Mesodermal cell (in vitro differentiated cells): ENCODE results near the gene ACER3.

Experiments
- H3K27ac ChIP-seq: 2 replicates; pipeline ENCODE4 v1.7.0; 2013; ENCODE audit warnings: mild to moderate bottlenecking, low read depth, low read length, moderate library complexity; ENCODE audit not compliant: severe bottlenecking
- H3K36me3 ChIP-seq: 2 replicates; pipeline ENCODE4 v1.7.1; 2013; ENCODE audit warnings: mild to moderate bottlenecking, low read length, moderate library complexity; ENCODE audit not compliant: control insufficient read depth, insufficient read depth
- H3K4me1 ChIP-seq: one replicate; pipeline ENCODE4 v1.7.1; 2013; ENCODE audit warnings: mild to moderate bottlenecking, low read length; ENCODE audit not compliant: insufficient read depth, control insufficient read depth, poor library complexity, severe bottlenecking
- H3K4me3 ChIP-seq: 2 replicates; pipeline ENCODE4 v1.7.0; 2013; ENCODE audit warnings: low read length, control low read depth, mild to moderate bottlenecking; ENCODE audit not compliant: insufficient read depth, poor library complexity, severe bottlenecking; ENCODE audit errors: extremely low read depth
- H3K9me3 ChIP-seq: 2 replicates; pipeline ENCODE4 v1.7.1; 2013; ENCODE audit warnings: mild to moderate bottlenecking, low read length, moderate library complexity; ENCODE audit not compliant: control insufficient read depth
- WGBS, 2 experiments: methylation state at CpG; one replicate each; pipeline ENCODE4 v1.1.5; 2013; ENCODE audit warnings: missing lambda C conversion rate in 2 of 2; ENCODE audit not compliant: insufficient coverage in 2 of 2; 5-methylcytosine and 5-hydroxymethylcytosine counted together

Gene ACER3

DNA sequence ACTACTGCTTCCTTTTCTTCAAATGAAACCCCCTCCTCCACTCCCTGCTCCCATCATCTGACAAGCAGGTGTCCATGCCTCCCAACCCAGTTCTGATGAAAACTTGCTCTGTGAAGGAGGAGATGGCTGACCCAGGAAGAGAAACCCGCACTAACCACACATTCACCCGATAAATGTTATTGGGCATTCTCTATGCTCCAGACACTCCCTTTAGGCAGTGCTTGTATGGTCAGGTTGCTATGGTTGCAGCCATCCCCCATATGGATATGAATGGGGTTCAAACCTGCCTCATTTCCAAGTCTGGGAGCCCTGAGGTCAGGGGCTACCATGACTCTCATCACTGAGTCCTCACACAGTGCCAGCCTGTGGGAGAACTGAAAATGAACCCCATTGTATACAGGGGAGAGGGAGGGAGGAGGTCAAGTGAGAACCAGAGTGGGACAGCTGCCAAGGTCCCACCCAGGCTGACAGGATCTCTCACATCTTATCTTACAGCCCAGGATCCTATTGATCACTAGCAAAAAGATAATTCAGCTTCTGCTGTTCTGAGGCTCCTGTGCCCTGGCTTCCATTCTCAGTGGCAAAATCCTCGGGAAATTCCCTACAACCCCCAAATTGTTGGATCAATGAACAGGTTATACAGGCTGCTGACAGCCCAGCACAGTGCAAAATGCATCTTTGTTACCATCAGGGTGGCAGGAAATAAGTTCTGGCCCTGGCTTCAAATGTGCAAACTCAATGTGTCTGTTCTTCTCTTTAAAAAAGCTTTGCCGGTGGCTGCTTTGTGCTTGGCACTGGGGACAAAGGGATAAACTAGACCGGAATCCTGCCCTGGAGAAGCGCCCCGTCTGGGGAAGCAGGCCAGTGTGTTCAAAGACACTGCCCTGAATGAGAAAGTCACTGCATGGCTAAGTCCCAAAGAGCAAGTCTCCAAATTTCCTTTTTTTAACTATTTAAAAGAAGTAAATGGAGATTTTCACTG, 22.7 kb upstream of the ACER3 start:
- Histone ChIP-seq H3K4me3 (no peak overlapping the region), H3K9me3 (no peaks in the 10 kb centered on the region), H3K4me1 (peaks cover 24% of the 10 kb centered on the region), H3K36me3 (no peaks in the 10 kb centered on the region), H3K27ac (no peak overlapping the region)
- WGBS, 2 experiments: 89 to 93% methylated on average over 5 to 6 of the region's 7 CpGs

DNA sequence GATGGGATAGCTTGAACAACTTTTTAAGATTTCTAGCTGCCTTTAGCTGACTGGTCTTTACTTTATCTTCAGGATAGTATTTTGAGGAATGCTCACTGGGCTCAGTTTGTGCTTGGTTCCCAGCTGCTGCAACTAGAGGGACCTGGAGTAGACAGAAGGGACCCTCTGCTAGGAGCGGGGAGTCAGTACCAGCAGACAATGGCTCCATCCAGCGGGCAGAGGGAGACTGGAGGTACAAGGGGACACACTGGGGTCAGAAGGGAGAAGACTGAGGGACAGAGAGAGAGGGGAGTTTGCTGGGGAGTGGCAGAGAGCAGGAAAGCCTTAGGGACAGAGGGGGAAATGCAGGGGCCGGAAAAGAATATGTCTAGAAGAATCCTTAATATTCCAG, 22.0 kb upstream of the ACER3 start:
- peaks cover 24% of the 10 kb centered on the region for H3K4me1 ChIP-seq
- no peak overlapping the region for H3K4me3 ChIP-seq
- H3K36me3 ChIP-seq: no peaks in the 10 kb centered on the region
- no peak overlapping the region for H3K27ac ChIP-seq
- 12 to 26% methylated on average over 2 of the region's 3 CpGs for WGBS, 2 experiments
- no peaks in the 10 kb centered on the region for H3K9me3 ChIP-seq

DNA sequence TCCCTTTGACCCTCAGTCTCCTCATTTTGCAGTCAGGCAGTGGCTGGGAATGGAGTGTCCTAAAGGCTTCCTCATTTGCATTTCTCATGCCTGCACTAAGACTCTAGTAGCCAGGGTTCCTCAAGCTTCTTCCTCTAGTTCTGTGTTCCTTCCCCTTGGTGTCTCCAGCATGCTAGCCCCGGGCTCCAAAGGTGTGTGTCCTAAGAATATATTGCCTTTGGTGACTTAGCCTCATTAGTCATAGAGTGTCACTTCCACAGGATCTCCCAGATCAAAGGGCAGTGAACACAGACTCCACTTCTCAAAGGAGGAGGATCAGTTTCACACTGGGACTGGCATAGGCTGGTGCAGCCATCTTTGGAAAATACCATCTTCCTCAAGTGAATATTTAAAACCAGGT, 21.4 kb upstream of the ACER3 start:
- WGBS, 2 experiments: 83% methylated on average over 1 of the region's 1 CpG; no CpG with 5 or more reads in 1 of the 2 experiments

DNA sequence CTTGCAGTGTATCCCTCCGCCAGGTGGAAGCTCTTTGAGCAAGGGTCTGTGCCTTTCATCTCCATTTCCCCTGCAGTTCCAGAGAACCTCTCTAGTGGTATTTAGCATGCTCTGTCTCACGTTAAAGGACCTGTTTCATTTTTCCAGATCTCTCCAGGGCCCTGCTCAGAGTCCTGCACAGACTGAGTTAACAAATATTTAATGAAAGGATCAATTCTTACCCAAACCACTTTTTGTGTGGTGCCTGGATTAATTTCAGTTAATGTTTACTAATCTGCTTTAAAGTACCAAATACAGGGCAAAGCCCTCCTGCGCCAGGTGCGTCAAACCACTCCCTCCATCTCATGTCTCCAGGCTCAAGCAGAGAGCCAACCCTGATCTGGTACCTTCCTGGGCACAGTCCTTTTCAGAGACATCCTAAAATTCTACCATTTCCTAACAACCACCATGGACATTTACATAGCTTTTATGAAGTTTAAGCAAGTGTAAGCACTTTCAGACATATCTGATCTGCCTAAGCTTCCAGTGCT, 18.7 kb upstream of the ACER3 start:
- H3K27ac ChIP-seq: no peak overlapping the region
- peaks cover 19% of the 10 kb centered on the region for H3K4me1 ChIP-seq
- H3K9me3 ChIP-seq: no peaks in the 10 kb centered on the region
- no peak overlapping the region for H3K4me3 ChIP-seq
- no peaks in the 10 kb centered on the region for H3K36me3 ChIP-seq
- 69 to 100% methylated on average over 3 of the region's 4 CpGs for WGBS, 2 experiments

More for the DNA sequence above, 21.4 kb upstream of the ACER3 start:
- H3K4me1 ChIP-seq: peaks cover 22% of the 10 kb centered on the region
- no peaks in the 10 kb centered on the region for H3K9me3 ChIP-seq
- H3K27ac ChIP-seq: no peak overlapping the region
- no peaks in the 10 kb centered on the region for H3K36me3 ChIP-seq
- no peak overlapping the region for H3K4me3 ChIP-seq

DNA sequence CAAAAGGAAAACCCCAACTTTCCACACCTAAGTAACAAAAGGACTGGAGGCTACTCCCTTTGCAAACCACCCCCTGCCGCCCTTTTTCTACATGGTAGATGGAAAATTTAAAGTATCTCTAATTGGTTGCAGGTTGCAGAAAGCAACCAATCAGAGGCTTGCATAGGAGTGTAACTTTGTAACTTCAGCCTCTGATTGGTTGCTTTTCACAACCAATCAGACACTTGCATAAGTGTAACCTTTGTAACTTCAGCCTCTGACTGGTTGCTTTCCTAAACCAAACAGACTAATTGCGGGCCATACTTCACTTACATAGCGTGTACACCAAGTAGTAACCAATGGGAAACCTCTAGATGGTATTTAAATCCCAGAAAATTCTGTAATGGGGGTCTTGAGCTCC, 16.8 kb upstream of the ACER3 start:
- Histone ChIP-seq H3K27ac (no peak overlapping the region), H3K36me3 (no peaks in the 10 kb centered on the region), H3K4me3 (no peak overlapping the region), H3K9me3 (no peaks in the 10 kb centered on the region), H3K4me1 (peaks cover 11% of the 10 kb centered on the region)
- WGBS, 2 experiments: 100% methylated on average over 2 of the region's 3 CpGs; no CpG with 5 or more reads in 1 of the 2 experiments

DNA sequence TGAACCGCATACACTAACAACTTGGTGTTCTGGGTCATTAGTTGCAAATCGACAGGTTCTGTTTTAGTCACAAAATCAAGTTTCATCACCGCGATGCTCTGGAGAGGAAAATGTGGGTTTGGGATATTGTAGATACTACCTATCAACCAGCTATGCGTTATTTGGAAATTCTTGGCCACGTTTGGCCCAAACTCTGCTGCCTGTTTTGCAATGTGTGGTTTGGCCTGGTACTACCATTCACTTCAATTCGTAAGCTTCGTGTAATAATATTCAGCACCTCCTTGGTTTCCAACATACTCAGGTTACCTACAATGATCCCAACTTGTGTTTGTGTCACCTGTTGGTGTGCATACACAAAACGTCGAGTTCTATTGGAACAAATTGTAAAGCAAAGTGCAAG, 16.2 kb upstream of the ACER3 start:
- Histone ChIP-seq H3K4me1 (peaks cover 5% of the 10 kb centered on the region), H3K36me3 (no peaks in the 10 kb centered on the region), H3K4me3 (no peak overlapping the region), H3K9me3 (no peaks in the 10 kb centered on the region), H3K27ac (no peak overlapping the region)
- 92 to 95% methylated on average over 7 to 8 of the region's 10 CpGs for WGBS, 2 experiments

DNA sequence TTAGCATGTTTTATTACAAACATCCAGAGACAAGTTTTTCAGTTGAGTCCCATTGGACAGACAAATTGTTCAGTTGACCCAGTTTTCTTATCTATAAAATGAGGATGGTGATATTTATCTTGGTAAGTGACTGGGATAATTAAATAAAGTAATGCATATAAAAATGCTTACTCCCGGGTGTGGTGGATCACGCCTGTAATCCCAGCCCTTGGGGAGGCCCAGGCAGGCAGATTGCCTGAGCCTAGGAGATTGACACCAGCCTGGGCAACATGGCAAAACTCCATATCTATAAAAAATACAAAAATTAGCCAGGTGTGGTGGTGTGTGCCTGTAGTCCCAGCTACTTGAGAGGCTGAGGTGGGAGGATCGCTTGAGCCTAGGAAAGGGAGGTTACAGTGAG, 15.6 kb upstream of the ACER3 start:
- H3K4me1 ChIP-seq: no peaks in the 10 kb centered on the region
- H3K36me3 ChIP-seq: no peaks in the 10 kb centered on the region
- H3K27ac ChIP-seq: no peak overlapping the region
- no peaks in the 10 kb centered on the region for H3K9me3 ChIP-seq
- no peak overlapping the region for H3K4me3 ChIP-seq
- 88 to 93% methylated on average over 2 to 3 of the region's 3 CpGs for whole genome bisulfite sequencing, 2 experiments

DNA sequence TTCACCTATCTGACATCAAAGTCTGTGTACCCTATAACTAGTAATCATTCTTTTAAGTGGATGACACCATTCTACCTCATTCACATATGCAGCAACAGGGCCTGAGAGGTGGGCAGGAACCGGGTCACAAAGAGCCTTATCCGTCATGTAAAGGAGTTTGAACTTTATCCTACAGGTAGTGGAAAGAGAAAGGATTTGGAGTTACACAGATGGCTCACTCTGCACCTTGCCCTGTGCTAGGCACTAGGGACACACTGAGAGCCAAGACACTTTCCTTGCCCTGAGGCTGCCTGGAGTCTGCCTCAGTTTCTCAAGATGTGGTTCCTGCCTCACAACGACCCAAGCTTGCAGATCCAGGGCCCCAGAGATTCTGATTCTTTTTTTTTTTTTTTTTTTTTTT, 14.3 kb upstream of the ACER3 start:
- no peaks in the 10 kb centered on the region for H3K36me3 ChIP-seq
- no peak overlapping the region for H3K4me3 ChIP-seq
- WGBS, 2 experiments: 100% methylated on average over 1 of the region's 3 CpGs; no CpG with 5 or more reads in 1 of the 2 experiments
- no peaks in the 10 kb centered on the region for H3K9me3 ChIP-seq
- H3K4me1 ChIP-seq: no peaks in the 10 kb centered on the region
- H3K27ac ChIP-seq: no peak overlapping the region

DNA sequence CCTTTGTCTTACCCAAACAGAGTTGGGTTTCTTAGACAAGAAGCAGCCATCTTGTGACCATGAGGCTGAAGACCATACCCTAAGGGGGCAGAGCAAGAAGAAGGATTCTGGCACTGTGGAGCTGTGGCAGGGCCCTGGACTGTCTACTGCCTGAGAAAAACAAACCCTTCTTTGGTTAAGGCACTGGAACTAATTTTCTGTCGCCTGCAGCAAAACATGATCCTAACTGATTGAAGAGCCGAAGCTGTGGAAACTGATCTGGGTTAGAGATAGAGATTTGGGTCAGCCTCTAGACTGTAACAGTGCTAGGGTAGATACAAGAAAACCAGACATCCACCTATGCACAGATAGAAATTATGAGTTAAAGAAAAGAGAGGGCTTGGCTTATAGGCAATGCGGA, 11.3 kb upstream of the ACER3 start:
- Histone ChIP-seq H3K4me3 (no peak overlapping the region), H3K9me3 (no peaks in the 10 kb centered on the region), H3K4me1 (no peaks in the 10 kb centered on the region), H3K36me3 (no peaks in the 10 kb centered on the region), H3K27ac (no peak overlapping the region)
- WGBS, 2 experiments: 100% methylated on average over 2 of the region's 3 CpGs; no CpG with 5 or more reads in 1 of the 2 experiments

DNA sequence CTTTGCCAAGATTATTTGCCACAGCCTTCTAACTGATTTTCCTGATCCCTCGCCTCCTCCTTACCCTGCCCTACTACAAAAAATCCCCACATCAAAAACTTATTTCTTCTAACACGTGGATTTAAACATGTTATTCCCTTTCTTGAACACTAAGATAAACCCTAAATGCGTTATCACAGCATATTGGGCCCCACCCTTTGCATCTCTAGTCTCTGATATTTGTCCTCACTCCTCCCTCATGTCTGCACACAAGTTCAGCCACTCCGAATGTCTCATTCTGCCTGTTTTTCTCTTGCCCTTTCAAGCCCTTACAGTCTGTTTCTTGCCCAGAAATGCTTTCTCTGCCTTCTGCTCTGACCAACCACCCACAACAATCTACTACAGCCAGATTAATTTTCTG, 10.6 kb upstream of the ACER3 start:
- WGBS, 2 experiments: 78 to 85% methylated on average over 4 of the region's 4 CpGs
- Histone ChIP-seq H3K9me3 (no peaks in the 10 kb centered on the region), H3K4me3 (no peak overlapping the region), H3K4me1 (no peaks in the 10 kb centered on the region), H3K27ac (no peak overlapping the region), H3K36me3 (no peaks in the 10 kb centered on the region)

DNA sequence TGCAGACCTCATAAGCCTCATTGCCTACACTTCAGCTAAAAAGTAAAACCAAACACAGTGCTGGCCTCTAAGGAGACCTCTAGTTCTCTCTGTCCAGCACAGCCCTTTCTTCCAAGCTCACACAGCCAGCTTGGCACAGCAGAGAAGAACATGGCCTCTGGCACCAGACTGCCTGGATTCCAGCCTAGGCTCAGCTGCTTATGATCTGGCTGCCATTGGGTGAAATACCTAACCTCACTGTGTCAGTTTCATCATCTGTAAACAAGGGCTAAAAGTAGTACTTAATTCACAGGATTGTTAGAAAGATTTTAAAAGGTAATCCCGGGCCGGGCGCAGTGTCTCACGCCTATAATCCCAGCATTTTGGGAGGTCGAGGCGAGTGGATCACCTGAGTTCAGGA, 9.9 kb upstream of the ACER3 start:
- Histone ChIP-seq H3K9me3 (no peaks in the 10 kb centered on the region), H3K4me1 (no peaks in the 10 kb centered on the region), H3K4me3 (no peak overlapping the region), H3K36me3 (no peaks in the 10 kb centered on the region), H3K27ac (no peak overlapping the region)
- 90 to 94% methylated on average over 6 of the region's 6 CpGs for WGBS, 2 experiments
